Tibial artery (tissue), 4 donors: ENCODE data around the gene SYNJ2.

Source experiments
- DNase-seq, 2 donors: peaks; one replicate each; pipeline ENCODE4 v3.0.0-alpha.2; 2019
- H3K27ac ChIP-seq, 2 donors: fragments of 200-600 bp; sonication (generic) in 1 of 2; 1 replicate in 1 of 2; 2 replicates in 1 of 2; pipeline ENCODE4 v1.5.1; 2018 to 2019; ENCODE audit warnings: mild to moderate bottlenecking in 1 of 2
- H3K27me3 ChIP-seq, 2 donors: fragments of 200-600 bp; sonication (generic) in 1 of 2; one replicate each; pipeline versions ENCODE4 v1.5.1 to v1.6.0; 2016 to 2019
- H3K36me3 ChIP-seq, 3 donors: fragments of 200-600 bp; sonication (generic) in 2 of 3; one replicate each; pipeline ENCODE4 v1.5.1; 2016 to 2019; ENCODE audit warnings: mild to moderate bottlenecking in 2 of 3
- H3K4me1 ChIP-seq, 4 donors: fragments of 200-600 bp; sonication (generic) in 2 of 4; 1 replicate in 3 of 4; 2 replicates in 1 of 4; pipeline ENCODE4 v1.5.1; 2016 to 2019
- H3K4me3 ChIP-seq, 2 donors: fragments of 200-600 bp; sonication (generic) in 1 of 2; 1 replicate in 1 of 2; 2 replicates in 1 of 2; pipeline ENCODE4 v1.5.1; 2018 to 2019; ENCODE audit warnings: mild to moderate bottlenecking in 2 of 2
- H3K9me3 ChIP-seq, 3 donors: fragments of 200-600 bp; sonication (generic) in 1 of 3; one replicate each; pipeline ENCODE4 v1.5.1; 2016 to 2019
- CTCF ChIP-seq, 2 experiments: fragments of 200-600 bp in 1 of 2; fragments of 450-650 bp in 1 of 2; IDR thresholded peaks; one replicate each; pipeline ENCODE4 v1.5.1; 2017 to 2019; ENCODE audit warnings: antibody characterized with exemption in 2 of 2, mild to moderate bottlenecking in 1 of 2, moderate library complexity in 1 of 2
- intact Hi-C: fragments of 100-400 bp; cut with DNase I; formaldehyde crosslinking; loops from one replicate; pipeline ENCODE4 v1.15.0; 2023; ENCODE audit warnings: low total_unique reads

The SYNJ2 gene

GRCh38 chr6:158073776-158074175 is 92.1 kb downstream of the SYNJ2 start:
- no peaks in the 10 kb centered on the region for H3K9me3 ChIP-seq
- intact Hi-C loops: loop anchor here (10.0 kb wide), 1 partner anchor 319 kb away; no protein-coding TSS in a partner anchor
- no peak for DNase-seq
- H3K4me1 ChIP-seq: peaks cover 0 to 10% (median 4%) of the 10 kb centered on the region in 4 donors
- no peak overlapping the region for H3K4me3 ChIP-seq
- no peak for TF ChIP-seq CTCF (IDR thresholded peaks at IDR 0.05)
- no peaks in the 10 kb centered on the region for H3K27me3 ChIP-seq
- no peak overlapping the region for H3K27ac ChIP-seq
- H3K36me3 ChIP-seq: peaks cover 36 to 76% (median 45%) of the 10 kb centered on the region in 3 donors

GRCh38 chr6:158076548-158076947 is 94.9 kb downstream of the SYNJ2 start:
- intact Hi-C loops: loop anchor here (10.0 kb wide), 1 partner anchor 322 kb away; no protein-coding TSS in a partner anchor
- peaks cover 50 to 74% (median 52%) of the 10 kb centered on the region in 3 donors for H3K36me3 ChIP-seq
- no peak overlapping the region for H3K27ac ChIP-seq
- H3K4me3 ChIP-seq: no peak overlapping the region
- TF ChIP-seq CTCF (IDR thresholded peaks at IDR 0.05): no peak
- no peaks in the 10 kb centered on the region for H3K4me1 ChIP-seq
- no peaks in the 10 kb centered on the region for H3K9me3 ChIP-seq
- H3K27me3 ChIP-seq: no peaks in the 10 kb centered on the region
- no peak for DNase-seq

- intact Hi-C loops: loop anchor here (10.0 kb wide), 1 partner anchor 323 kb away; no protein-coding TSS in a partner anchor
- DNase-seq: no peak
- Histone ChIP-seq H3K27me3 (no peaks in the 10 kb centered on the region), H3K4me1 (no peaks in the 10 kb centered on the region), H3K4me3 (no peak overlapping the region), H3K9me3 (no peaks in the 10 kb centered on the region), H3K27ac (no peak overlapping the region), H3K36me3 (peaks cover 53 to 78% (median 56%) of the 10 kb centered on the region in 3 donors)
- no peak for TF ChIP-seq CTCF (IDR thresholded peaks at IDR 0.05)
These were observed 96.0 kb downstream of the SYNJ2 start for GRCh38 chr6:158077676-158078075.

- intact Hi-C loops: loop anchor here (10.0 kb wide), 1 partner anchor 324 kb away; no protein-coding TSS in a partner anchor
- Histone ChIP-seq H3K27ac (no peak overlapping the region), H3K4me3 (no peak overlapping the region), H3K36me3 (peaks cover 54 to 84% (median 58%) of the 10 kb centered on the region in 3 donors), H3K27me3 (no peaks in the 10 kb centered on the region), H3K9me3 (no peaks in the 10 kb centered on the region), H3K4me1 (no peaks in the 10 kb centered on the region)
- no peak for TF ChIP-seq CTCF (IDR thresholded peaks at IDR 0.05)
- DNase-seq: no peak
These were observed 96.7 kb downstream of the SYNJ2 start for GRCh38 chr6:158078320-158078719.

GRCh38 chr6:158080849-158081656 is 99.4 kb downstream of the SYNJ2 start:
- peaks cover 67 to 92% (median 70%) of the 10 kb centered on the region in 3 donors for H3K36me3 ChIP-seq
- no peak for DNase-seq

More at GRCh38 chr6:158080849-158081656, 99.4 kb downstream of the SYNJ2 start:
- TF ChIP-seq CTCF (IDR thresholded peaks at IDR 0.05): no peak
- Histone ChIP-seq H3K27me3 (no peaks in the 10 kb centered on the region), H3K9me3 (no peaks in the 10 kb centered on the region), H3K4me3 (no peak overlapping the region), H3K4me1 (peaks cover 0 to 5% (median 4%) of the 10 kb centered on the region in 4 donors), H3K27ac (no peak overlapping the region)
- intact Hi-C loops: no loop called here
